Panc1 (cell line): ENCODE results near the gene KLHL9. TPM values are rescaled to one million over a fixed set of nuclear protein-coding genes. Genes with fewer than 3 reads are reported as not detected.

ENCODE experiments used
- ATAC-seq: fragments of 200-7000 bp; cut with Tn5 transposase; 2 replicates; pipeline ENCODE4 v1.9.1; 2020; ENCODE audit warnings: mild to moderate bottlenecking, moderate library complexity
- BruUV-seq: library from RNA; stranded (reverse); fragments of 400-500 nt; replicated peaks from 2 replicates; lab custom pipeline; 2021; lab: Mats Ljungman, UMichigan
- CTCF ChIA-PET: fragments of 300-600 bp; sonication (Branson Sonifier 250); formaldehyde crosslinking; loops from one replicate; lab custom pipeline; 2022; ENCODE audit warnings: antibody characterized with exemption; lab: Charles Lee
- POLR2A ChIA-PET: fragments of 300-600 bp; sonication (Branson Sonifier 250); formaldehyde crosslinking; loops from one replicate; lab custom pipeline; 2022; ENCODE audit warnings: antibody characterized with exemption; lab: Charles Lee
- DNase-seq: peaks from one replicate; pipeline ENCODE4 v3.0.0-alpha.2; 2010; ENCODE audit warnings: low read depth, low spot score
- H3K27ac ChIP-seq: 2 replicates; pipeline ENCODE4 v1.5.1; 2011; ENCODE audit warnings: mild to moderate bottlenecking, low read length, inconsistent platforms
- H3K27me3 ChIP-seq: fragments of 200-500 bp; sonication (Bioruptor generic); 2 replicates; pipeline ENCODE4 v1.6.0; 2014; ENCODE audit warnings: low read length, inconsistent platforms; ENCODE audit not compliant: control insufficient read depth, insufficient read depth
- H3K36me3 ChIP-seq: fragments of 200-500 bp; sonication (Bioruptor generic); 2 replicates; pipeline ENCODE4 v1.5.1; 2014; ENCODE audit warnings: inconsistent platforms, mild to moderate bottlenecking, low read length, moderate library complexity; ENCODE audit not compliant: control insufficient read depth, insufficient read depth
- H3K4me1 ChIP-seq: 2 replicates; pipeline ENCODE4 v1.5.1; 2011; ENCODE audit warnings: inconsistent platforms, mild to moderate bottlenecking, low read length, moderate library complexity; ENCODE audit not compliant: control insufficient read depth, insufficient read depth
- H3K4me3 ChIP-seq, 2 experiments: 2 replicates each; pipeline ENCODE4 v1.5.1; 2011 to 2012; ENCODE audit warnings: low read depth in 2 of 2, low read length in 2 of 2, mild to moderate bottlenecking in 2 of 2, inconsistent platforms in 1 of 2, moderate library complexity in 1 of 2
- H3K9me3 ChIP-seq: fragments of 200-500 bp; sonication (Bioruptor generic); 2 replicates; pipeline ENCODE4 v1.5.1; 2014; ENCODE audit warnings: low read depth, mild to moderate bottlenecking, inconsistent platforms, low read length, moderate library complexity; ENCODE audit not compliant: control insufficient read depth, insufficient read depth
- POLR2AphosphoS5 ChIP-seq: IDR thresholded peaks from 2 replicates; pipeline ENCODE4 v1.6.1; 2012; ENCODE audit warnings: mild to moderate bottlenecking, low read depth, low read length, moderate library complexity
- SIN3A ChIP-seq: IDR thresholded peaks from 2 replicates; pipeline ENCODE4 v1.6.1; 2012; ENCODE audit warnings: low read depth, mild to moderate bottlenecking, low read length, moderate library complexity, borderline replicate concordance; ENCODE audit not compliant: insufficient read depth
- TCF7L2 ChIP-seq: IDR thresholded peaks from 2 replicates; pipeline ENCODE4 v1.6.1; 2011; ENCODE audit warnings: mild to moderate bottlenecking, low read depth, low read length, inconsistent platforms
- in situ Hi-C: cut with HindIII; loops from 2 replicates; pipeline ENCODE4 v1.10.0; 2016; ENCODE audit warnings: low sequenced_read_pairs, low pct_unique_long_range_greater_than_20kb
- intact Hi-C: fragments of 100-400 bp; cut with micrococcal nuclease; formaldehyde crosslinking; loops from one replicate; pipeline ENCODE4 v1.10.0; 2022; ENCODE audit not compliant: unreplicated experiment
- total RNA-seq: library from RNA; stranded (reverse); gene quantifications from one replicate; pipeline ENCODE4 v1.2.1, GENCODE V29; 2021; ENCODE audit not compliant: unreplicated experiment
- TF ChIP-seq, protein P1 (sequence below): fragments of 450-650 bp; IDR thresholded peaks from 2 replicates; pipeline ENCODE4 v1.5.1; 2017; ENCODE audit warnings: mild to moderate bottlenecking
- TF ChIP-seq, protein P2 (sequence below), 2 experiments: IDR thresholded peaks; 2 replicates each; pipeline ENCODE4 v1.6.1; 2011 to 2012; ENCODE audit warnings: low read depth in 2 of 2, control low read depth in 1 of 2, low read length in 1 of 2, mild to moderate bottlenecking in 1 of 2, moderate library complexity in 1 of 2; ENCODE audit not compliant: insufficient read depth in 1 of 2

KLHL9 gene
- total RNA-seq, 1 experiment from 2014 or later, result 7.4 TPM

DNA sequence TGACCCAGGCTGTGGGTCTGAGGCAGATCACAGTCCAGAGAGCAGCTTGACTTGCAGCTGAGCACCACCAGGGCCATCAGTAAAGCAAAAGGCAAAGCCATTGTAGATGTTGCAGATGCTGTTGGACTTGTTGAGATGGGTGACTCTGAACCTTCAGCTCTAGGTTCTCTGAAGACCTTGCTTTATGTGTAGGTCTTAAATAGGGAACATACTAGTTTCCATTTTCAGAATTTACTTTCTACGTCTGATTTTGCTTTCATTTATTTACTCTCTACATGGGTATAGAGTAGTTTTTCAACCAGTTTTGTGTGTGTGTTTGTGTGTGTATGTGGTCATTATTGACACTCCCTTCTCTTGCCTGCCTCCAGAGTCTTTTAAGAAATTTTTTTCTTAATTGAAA lies 15.6 kb upstream of the KLHL9 start, which contains the start of gene IFNA6:
Gene IFNA6, minus strand, starts transcription at position 101 of the 400 bp plus-strand sequence. Its CDS starts 0 bp downstream, at position 101.
- Histone ChIP-seq H3K36me3 (no peaks in the 10 kb centered on the region), H3K4me3 (no peak within 1 kb of the TSS), H3K9me3 (no peaks in the 10 kb centered on the region), H3K4me1 (no peaks in the 10 kb centered on the region), H3K27ac (no peak within 1 kb of the TSS), H3K27me3 (no peaks in the 10 kb centered on the region)
- in situ Hi-C loops, result no loop called here
- ATAC-seq, result no peak
- ChIA-PET CTCF (no interaction called here), POLR2A (no interaction called here)
- no peak for DNase-seq
- BruUV-seq, result no TSS peak
- intact Hi-C loops, result no loop called here
- TF ChIP-seq SIN3A (no peak), POLR2AphosphoS5 (no peak), TCF7L2 (no peak)
- TF ChIP-seq, protein P1, sequence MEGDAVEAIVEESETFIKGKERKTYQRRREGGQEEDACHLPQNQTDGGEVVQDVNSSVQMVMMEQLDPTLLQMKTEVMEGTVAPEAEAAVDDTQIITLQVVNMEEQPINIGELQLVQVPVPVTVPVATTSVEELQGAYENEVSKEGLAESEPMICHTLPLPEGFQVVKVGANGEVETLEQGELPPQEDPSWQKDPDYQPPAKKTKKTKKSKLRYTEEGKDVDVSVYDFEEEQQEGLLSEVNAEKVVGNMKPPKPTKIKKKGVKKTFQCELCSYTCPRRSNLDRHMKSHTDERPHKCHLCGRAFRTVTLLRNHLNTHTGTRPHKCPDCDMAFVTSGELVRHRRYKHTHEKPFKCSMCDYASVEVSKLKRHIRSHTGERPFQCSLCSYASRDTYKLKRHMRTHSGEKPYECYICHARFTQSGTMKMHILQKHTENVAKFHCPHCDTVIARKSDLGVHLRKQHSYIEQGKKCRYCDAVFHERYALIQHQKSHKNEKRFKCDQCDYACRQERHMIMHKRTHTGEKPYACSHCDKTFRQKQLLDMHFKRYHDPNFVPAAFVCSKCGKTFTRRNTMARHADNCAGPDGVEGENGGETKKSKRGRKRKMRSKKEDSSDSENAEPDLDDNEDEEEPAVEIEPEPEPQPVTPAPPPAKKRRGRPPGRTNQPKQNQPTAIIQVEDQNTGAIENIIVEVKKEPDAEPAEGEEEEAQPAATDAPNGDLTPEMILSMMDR, result no peak
- TF ChIP-seq, protein P2, sequence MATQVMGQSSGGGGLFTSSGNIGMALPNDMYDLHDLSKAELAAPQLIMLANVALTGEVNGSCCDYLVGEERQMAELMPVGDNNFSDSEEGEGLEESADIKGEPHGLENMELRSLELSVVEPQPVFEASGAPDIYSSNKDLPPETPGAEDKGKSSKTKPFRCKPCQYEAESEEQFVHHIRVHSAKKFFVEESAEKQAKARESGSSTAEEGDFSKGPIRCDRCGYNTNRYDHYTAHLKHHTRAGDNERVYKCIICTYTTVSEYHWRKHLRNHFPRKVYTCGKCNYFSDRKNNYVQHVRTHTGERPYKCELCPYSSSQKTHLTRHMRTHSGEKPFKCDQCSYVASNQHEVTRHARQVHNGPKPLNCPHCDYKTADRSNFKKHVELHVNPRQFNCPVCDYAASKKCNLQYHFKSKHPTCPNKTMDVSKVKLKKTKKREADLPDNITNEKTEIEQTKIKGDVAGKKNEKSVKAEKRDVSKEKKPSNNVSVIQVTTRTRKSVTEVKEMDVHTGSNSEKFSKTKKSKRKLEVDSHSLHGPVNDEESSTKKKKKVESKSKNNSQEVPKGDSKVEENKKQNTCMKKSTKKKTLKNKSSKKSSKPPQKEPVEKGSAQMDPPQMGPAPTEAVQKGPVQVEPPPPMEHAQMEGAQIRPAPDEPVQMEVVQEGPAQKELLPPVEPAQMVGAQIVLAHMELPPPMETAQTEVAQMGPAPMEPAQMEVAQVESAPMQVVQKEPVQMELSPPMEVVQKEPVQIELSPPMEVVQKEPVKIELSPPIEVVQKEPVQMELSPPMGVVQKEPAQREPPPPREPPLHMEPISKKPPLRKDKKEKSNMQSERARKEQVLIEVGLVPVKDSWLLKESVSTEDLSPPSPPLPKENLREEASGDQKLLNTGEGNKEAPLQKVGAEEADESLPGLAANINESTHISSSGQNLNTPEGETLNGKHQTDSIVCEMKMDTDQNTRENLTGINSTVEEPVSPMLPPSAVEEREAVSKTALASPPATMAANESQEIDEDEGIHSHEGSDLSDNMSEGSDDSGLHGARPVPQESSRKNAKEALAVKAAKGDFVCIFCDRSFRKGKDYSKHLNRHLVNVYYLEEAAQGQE (IDR thresholded peaks at IDR 0.05; ENCODE audit: insufficient read depth in 1 of 2, low read depth in 2 of 2, low read length in 1 of 2), result no peak

DNA sequence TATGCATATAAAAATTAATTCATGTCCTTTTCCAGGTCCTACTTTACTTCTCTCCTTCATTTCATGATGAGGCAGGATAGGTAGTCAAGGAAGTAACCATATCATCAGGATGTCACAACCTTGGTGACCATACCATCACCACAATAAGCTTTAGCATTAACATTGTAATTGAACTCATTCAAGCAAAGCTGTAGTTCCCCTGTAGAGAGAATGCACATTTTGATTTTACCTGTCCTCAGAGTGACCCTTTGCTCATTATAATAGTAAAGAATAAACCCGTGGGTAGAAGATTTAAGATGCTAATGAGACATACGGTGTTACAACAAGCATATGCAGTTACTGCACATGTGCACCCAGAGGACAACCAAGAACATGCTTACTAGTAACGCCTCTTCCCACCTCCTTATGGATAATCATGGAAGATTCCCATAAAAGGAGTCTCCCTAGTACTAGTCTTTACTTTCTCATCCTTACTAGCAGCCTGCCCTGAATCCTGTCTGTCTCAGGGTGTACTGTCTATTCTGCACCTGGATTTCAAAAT lies 13.3 kb upstream of the KLHL9 start:
- no peaks in the 10 kb centered on the region for H3K4me1 ChIP-seq
- intact Hi-C loops, result no loop called here

More for the DNA sequence above, 13.3 kb upstream of the KLHL9 start:
- ATAC-seq (no peak), DNase-seq (no peak)
- H3K9me3 ChIP-seq, result no peaks in the 10 kb centered on the region
- no TSS peak for BruUV-seq
- H3K27ac ChIP-seq, result no peak overlapping the region
- no peak overlapping the region for H3K4me3 ChIP-seq
- ChIA-PET POLR2A (no interaction called here), CTCF (no interaction called here)
- H3K27me3 ChIP-seq, result no peaks in the 10 kb centered on the region
- TF ChIP-seq SIN3A (no peak), POLR2AphosphoS5 (no peak), TCF7L2 (no peak)
- TF ChIP-seq, protein P2 (IDR thresholded peaks at IDR 0.05; ENCODE audit: insufficient read depth in 1 of 2, low read depth in 2 of 2, low read length in 1 of 2), result no peak
- TF ChIP-seq, protein P1, result no peak
- H3K36me3 ChIP-seq, result no peaks in the 10 kb centered on the region
- in situ Hi-C loops, result no loop called here
